Smooth muscle cell (in vitro differentiated cells): ENCODE data around the gene SPAG6. TPM values are rescaled to one million over a fixed set of nuclear protein-coding genes. Genes with fewer than 3 reads are reported as not detected.

Experiments
- DNase-seq: peaks from one replicate; lab custom pipeline; 2025; ENCODE audit not compliant: unreplicated experiment; lab: John Stamatoyannopoulos, UW
- H2AFZ ChIP-seq: fragments of 200-600 bp; sonication (generic); 2 replicates; pipeline ENCODE4 v1.6.0; 2016; ENCODE audit warnings: antibody characterized with exemption, low read depth, mild to moderate bottlenecking
- H3F3A ChIP-seq: fragments of 200-600 bp; sonication (generic); 2 replicates; pipeline ENCODE4 v1.6.0; 2017; ENCODE audit warnings: antibody characterized with exemption, low read depth
- H3K27ac ChIP-seq: fragments of 200-600 bp; sonication (generic); 2 replicates; pipeline ENCODE4 v1.5.1; 2016; ENCODE audit warnings: low read depth, mild to moderate bottlenecking
- H3K27me3 ChIP-seq: fragments of 200-600 bp; sonication (generic); 2 replicates; pipeline ENCODE4 v1.6.1; 2016; ENCODE audit warnings: low read depth, mild to moderate bottlenecking
- H3K36me3 ChIP-seq: fragments of 200-600 bp; sonication (generic); 2 replicates; pipeline ENCODE4 v1.5.1; 2016; ENCODE audit warnings: low read depth
- H3K4me1 ChIP-seq: fragments of 200-600 bp; sonication (generic); 2 replicates; pipeline ENCODE4 v1.5.1; 2016; ENCODE audit warnings: low read depth
- H3K4me2 ChIP-seq: fragments of 200-600 bp; sonication (generic); 2 replicates; pipeline ENCODE4 v1.6.0; 2016; ENCODE audit warnings: mild to moderate bottlenecking
- H3K4me3 ChIP-seq: fragments of 200-600 bp; sonication (generic); 2 replicates; pipeline ENCODE4 v1.5.1; 2016; ENCODE audit warnings: mild to moderate bottlenecking
- H3K79me2 ChIP-seq: fragments of 200-600 bp; sonication (generic); 2 replicates; pipeline ENCODE4 v1.6.0; 2016; ENCODE audit warnings: low read depth, mild to moderate bottlenecking
- H3K9ac ChIP-seq: fragments of 200-600 bp; sonication (generic); 2 replicates; pipeline ENCODE4 v1.6.0; 2016; ENCODE audit warnings: low read depth
- H3K9me3 ChIP-seq: fragments of 200-600 bp; sonication (generic); replicated peaks from 2 replicates; pipeline ENCODE4 v1.5.1; 2016; ENCODE audit warnings: low read depth
- H4K20me1 ChIP-seq: fragments of 200-600 bp; sonication (generic); 2 replicates; pipeline ENCODE4 v1.6.0; 2016; ENCODE audit warnings: low read depth
- WGBS: methylation state at CpG from one replicate; pipeline ENCODE4 v1.1.7; 2016; ENCODE audit warnings: low lambda C conversion rate; 5-methylcytosine and 5-hydroxymethylcytosine counted together
- polyA plus RNA-seq: library from polyadenylated mRNA; unstranded; fragments of >200 nt; fragmentation: Nextera tagmentation; extraction: Ambion mirVana; gene quantifications from 2 replicates; pipeline ENCODE4 v1.2.1, GENCODE V29; 2016
- total RNA-seq: library from RNA; depleted of rRNA; stranded (reverse); fragments of >200 nt; gene quantifications from 2 replicates; pipeline ENCODE4 v1.2.3, GENCODE V29; 2014
- TF ChIP-seq, protein P1 (sequence below): fragments of 200-600 bp; sonication (generic); IDR thresholded peaks from 2 replicates; pipeline ENCODE4 v1.5.1; 2017; ENCODE audit warnings: borderline replicate concordance, mild to moderate bottlenecking, antibody characterized with exemption; ENCODE audit not compliant: insufficient read depth, poor library complexity, severe bottlenecking

SPAG6 gene
- total and polyA plus RNA-seq, 2 experiments from 2014 or later, result 0.61 TPM; not detected in 1

DNA sequence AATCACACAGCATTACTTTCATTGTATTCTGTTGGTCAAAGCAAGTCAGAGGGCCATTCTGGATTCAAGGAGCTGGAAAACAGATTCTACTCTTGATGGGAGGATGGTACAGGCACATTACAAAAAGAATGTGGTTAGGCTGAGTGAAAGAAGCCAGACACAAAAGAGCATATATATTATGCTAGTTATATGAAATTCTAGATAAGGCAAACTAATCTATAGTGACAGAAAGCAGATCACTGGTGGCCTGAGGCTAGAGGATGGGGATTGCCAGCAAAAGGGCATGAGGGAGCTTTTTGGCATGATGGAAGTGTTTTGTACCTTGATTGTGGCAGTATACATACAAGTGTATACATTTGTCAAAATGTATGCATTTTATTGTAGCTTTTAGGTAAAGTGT lies 96.8 kb downstream of the SPAG6 start:
- Histone ChIP-seq H4K20me1 (no peaks in the 10 kb centered on the region), H3F3A (no peaks in the 10 kb centered on the region), H3K79me2 (no peaks in the 10 kb centered on the region), H3K36me3 (no peaks in the 10 kb centered on the region), H2AFZ (no peak overlapping the region), H3K27me3 (no peaks in the 10 kb centered on the region), H3K9ac (no peak overlapping the region), H3K4me2 (no peak overlapping the region), H3K4me1 (peaks cover 12% of the 10 kb centered on the region), H3K4me3 (no peak overlapping the region), H3K27ac (no peak overlapping the region), H3K9me3 (no peaks in the 10 kb centered on the region)
- TF ChIP-seq, protein P1, sequence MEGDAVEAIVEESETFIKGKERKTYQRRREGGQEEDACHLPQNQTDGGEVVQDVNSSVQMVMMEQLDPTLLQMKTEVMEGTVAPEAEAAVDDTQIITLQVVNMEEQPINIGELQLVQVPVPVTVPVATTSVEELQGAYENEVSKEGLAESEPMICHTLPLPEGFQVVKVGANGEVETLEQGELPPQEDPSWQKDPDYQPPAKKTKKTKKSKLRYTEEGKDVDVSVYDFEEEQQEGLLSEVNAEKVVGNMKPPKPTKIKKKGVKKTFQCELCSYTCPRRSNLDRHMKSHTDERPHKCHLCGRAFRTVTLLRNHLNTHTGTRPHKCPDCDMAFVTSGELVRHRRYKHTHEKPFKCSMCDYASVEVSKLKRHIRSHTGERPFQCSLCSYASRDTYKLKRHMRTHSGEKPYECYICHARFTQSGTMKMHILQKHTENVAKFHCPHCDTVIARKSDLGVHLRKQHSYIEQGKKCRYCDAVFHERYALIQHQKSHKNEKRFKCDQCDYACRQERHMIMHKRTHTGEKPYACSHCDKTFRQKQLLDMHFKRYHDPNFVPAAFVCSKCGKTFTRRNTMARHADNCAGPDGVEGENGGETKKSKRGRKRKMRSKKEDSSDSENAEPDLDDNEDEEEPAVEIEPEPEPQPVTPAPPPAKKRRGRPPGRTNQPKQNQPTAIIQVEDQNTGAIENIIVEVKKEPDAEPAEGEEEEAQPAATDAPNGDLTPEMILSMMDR, result no peak
- no peak for DNase-seq

DNA sequence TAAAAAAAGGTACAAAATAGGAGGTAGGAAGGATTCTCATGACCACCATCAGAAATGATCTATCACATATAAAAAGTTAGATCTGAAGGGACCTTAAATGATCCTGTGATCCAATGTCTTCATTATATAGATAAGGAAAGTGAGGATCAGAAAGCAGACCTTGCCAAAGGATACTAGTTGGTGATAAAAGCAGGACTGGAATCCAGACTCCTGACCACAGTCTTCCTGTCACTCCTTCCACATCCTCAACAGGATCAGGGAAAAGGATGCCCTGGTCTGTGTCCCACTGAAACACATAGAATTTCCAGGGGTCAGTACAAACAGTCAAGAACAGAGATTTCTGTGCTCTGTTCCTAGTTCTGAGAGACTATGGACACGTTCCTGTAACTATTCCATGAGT lies 97.2 kb downstream of the SPAG6 start:
- peaks cover 12% of the 10 kb centered on the region for H3K4me1 ChIP-seq
- no peak overlapping the region for H3K4me2 ChIP-seq
- WGBS, result 29% methylated on average over 1 of the region's 1 CpG
- no peak overlapping the region for H3K27ac ChIP-seq
- H3K9me3 ChIP-seq, result no peaks in the 10 kb centered on the region
- H3K9ac ChIP-seq, result no peak overlapping the region
- H3F3A ChIP-seq, result no peaks in the 10 kb centered on the region
- no peaks in the 10 kb centered on the region for H4K20me1 ChIP-seq
- H3K36me3 ChIP-seq, result no peaks in the 10 kb centered on the region
- no peaks in the 10 kb centered on the region for H3K27me3 ChIP-seq
- no peak for DNase-seq
- no peaks in the 10 kb centered on the region for H3K79me2 ChIP-seq
- H2AFZ ChIP-seq, result no peak overlapping the region
- H3K4me3 ChIP-seq, result no peak overlapping the region
- TF ChIP-seq, protein P1, result no peak

DNA sequence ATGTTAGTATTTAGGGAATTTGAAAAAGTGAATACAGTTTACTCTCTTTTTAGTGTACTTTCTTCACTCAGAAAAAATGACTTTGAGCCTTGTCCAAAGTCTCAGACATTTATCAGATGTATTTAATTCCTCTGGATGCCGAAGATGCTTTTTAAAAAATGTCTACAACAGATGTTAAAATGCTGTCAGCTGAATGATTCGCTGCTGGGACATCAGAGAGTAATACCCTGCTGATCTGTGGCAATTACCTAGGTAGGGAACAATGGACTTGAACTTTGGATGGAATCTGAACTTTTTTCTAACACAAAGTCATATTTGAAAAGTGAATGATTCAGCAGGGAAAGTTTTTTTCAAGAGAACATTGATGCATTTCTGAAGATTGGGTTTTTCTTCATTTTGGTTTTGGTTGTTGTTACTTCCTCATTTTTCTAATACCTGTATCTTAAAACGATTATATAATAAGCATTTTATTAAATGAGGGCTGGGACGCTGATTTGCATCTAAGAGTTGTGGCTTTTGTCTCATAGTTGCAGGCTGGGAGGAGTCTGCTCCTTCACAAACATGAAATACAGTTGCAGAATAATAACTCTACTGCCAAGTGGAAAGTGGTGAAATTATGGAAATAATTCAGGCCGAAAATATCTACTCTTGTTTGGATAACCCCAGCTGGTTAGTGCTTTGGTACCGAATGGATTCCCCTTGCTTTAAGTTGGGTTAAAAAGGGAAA lies 98.0 kb downstream of the SPAG6 start:
- no peak overlapping the region for H3K4me3 ChIP-seq
- no peak overlapping the region for H3K9ac ChIP-seq
- H3K9me3 ChIP-seq, result no peaks in the 10 kb centered on the region
- H3K4me1 ChIP-seq, result peaks cover 3% of the 10 kb centered on the region
- H4K20me1 ChIP-seq, result no peaks in the 10 kb centered on the region
- TF ChIP-seq, protein P1, result no peak
- no peak overlapping the region for H2AFZ ChIP-seq
- 83% methylated on average over 6 of the region's 6 CpGs for WGBS
- DNase-seq, result no peak
- H3K79me2 ChIP-seq, result no peaks in the 10 kb centered on the region
- H3K4me2 ChIP-seq, result no peak overlapping the region
- peaks cover 5% of the 10 kb centered on the region for H3K27me3 ChIP-seq
- no peaks in the 10 kb centered on the region for H3K36me3 ChIP-seq
- no peak overlapping the region for H3K27ac ChIP-seq
- H3F3A ChIP-seq, result no peaks in the 10 kb centered on the region

- TF ChIP-seq, protein P1, result no peak
- no peak overlapping the region for H3K4me3 ChIP-seq
- H3K9me3 ChIP-seq, result no peaks in the 10 kb centered on the region
- H3K79me2 ChIP-seq, result no peaks in the 10 kb centered on the region
- no peaks in the 10 kb centered on the region for H3F3A ChIP-seq
- no peak overlapping the region for H3K9ac ChIP-seq
- H4K20me1 ChIP-seq, result no peaks in the 10 kb centered on the region
- 90% methylated on average over 4 of the region's 4 CpGs for WGBS
- no peaks in the 10 kb centered on the region for H3K36me3 ChIP-seq
- no peaks in the 10 kb centered on the region for H3K4me1 ChIP-seq
- no peak overlapping the region for H3K27ac ChIP-seq
- no peak overlapping the region for H3K4me2 ChIP-seq
- no peak for DNase-seq
- H2AFZ ChIP-seq, result no peak overlapping the region
- H3K27me3 ChIP-seq, result peaks cover 7% of the 10 kb centered on the region
Observed at GRCh38 chr10:22444219-22444788, 99.0 kb downstream of the SPAG6 start.
